Type B pancreatic cell (in vitro differentiated cells): Measurements from ENCODE around the gene SPTBN2. TPM values are rescaled to one million over a fixed set of nuclear protein-coding genes. Genes with fewer than 3 reads are reported as not detected.
"Not testable (repeated sequence)": the region's sequence is repeated elsewhere in the genome, so short reads cannot be mapped to it uniquely, and the experiment has no call there.

Source experiments
- DNase-seq: peaks from one replicate; pipeline ENCODE4 v3.0.0; 2021; ENCODE audit warnings: mixed read lengths; ENCODE audit not compliant: unreplicated experiment; ENCODE audit errors: extremely low spot score
- H3K27ac Mint-ChIP-seq: 2 replicates; pipeline ENCODE4 v1.8.0; 2021; ENCODE audit warnings: mild to moderate bottlenecking, mixed read lengths
- H3K27me3 Mint-ChIP-seq: 2 replicates; pipeline ENCODE4 v1.8.0; 2021; ENCODE audit warnings: mixed read lengths
- H3K36me3 Mint-ChIP-seq: 2 replicates; pipeline ENCODE4 v1.8.0; 2021; ENCODE audit warnings: mixed read lengths
- H3K4me1 Mint-ChIP-seq: one replicate; pipeline ENCODE4 v1.8.0; 2021; ENCODE audit warnings: mixed read lengths; ENCODE audit not compliant: unreplicated experiment
- H3K4me3 Mint-ChIP-seq: 2 replicates; pipeline ENCODE4 v1.8.0; 2021; ENCODE audit warnings: mild to moderate bottlenecking, mixed read lengths
- H3K9me3 Mint-ChIP-seq: 2 replicates; pipeline ENCODE4 v1.8.0; 2021; ENCODE audit warnings: mixed read lengths
- total RNA-seq: library from RNA; stranded (reverse); gene quantifications from 2 replicates; pipeline ENCODE4 v1.2.1, GENCODE V29; 2021; ENCODE audit warnings: low replicate concordance
- TF ChIP-seq, protein P1 (sequence below): fragments of 200-600 bp; sonication (generic); conservative IDR thresholded peaks from 2 replicates; pipeline ENCODE4 v1.5.0; 2021; ENCODE audit warnings: antibody characterized with exemption, mild to moderate bottlenecking

Gene SPTBN2
- total RNA-seq, 1 donor from 2014 or later = 56.0 TPM

- Mint-ChIP-seq H3K36me3 (peaks cover 65% of the 10 kb centered on the region), H3K4me1 (peaks cover 31% of the 10 kb centered on the region), H3K27me3 (no peaks in the 10 kb centered on the region), H3K9me3 (no peaks in the 10 kb centered on the region), H3K27ac (no peak overlapping the region), H3K4me3 (no peak overlapping the region)
- TF ChIP-seq, protein P1, sequence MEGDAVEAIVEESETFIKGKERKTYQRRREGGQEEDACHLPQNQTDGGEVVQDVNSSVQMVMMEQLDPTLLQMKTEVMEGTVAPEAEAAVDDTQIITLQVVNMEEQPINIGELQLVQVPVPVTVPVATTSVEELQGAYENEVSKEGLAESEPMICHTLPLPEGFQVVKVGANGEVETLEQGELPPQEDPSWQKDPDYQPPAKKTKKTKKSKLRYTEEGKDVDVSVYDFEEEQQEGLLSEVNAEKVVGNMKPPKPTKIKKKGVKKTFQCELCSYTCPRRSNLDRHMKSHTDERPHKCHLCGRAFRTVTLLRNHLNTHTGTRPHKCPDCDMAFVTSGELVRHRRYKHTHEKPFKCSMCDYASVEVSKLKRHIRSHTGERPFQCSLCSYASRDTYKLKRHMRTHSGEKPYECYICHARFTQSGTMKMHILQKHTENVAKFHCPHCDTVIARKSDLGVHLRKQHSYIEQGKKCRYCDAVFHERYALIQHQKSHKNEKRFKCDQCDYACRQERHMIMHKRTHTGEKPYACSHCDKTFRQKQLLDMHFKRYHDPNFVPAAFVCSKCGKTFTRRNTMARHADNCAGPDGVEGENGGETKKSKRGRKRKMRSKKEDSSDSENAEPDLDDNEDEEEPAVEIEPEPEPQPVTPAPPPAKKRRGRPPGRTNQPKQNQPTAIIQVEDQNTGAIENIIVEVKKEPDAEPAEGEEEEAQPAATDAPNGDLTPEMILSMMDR = no peak
- DNase-seq = no peak
Measured at GRCh38 chr11:66646828-66647227, 82.2 kb downstream of the SPTBN2 start.

DNA sequence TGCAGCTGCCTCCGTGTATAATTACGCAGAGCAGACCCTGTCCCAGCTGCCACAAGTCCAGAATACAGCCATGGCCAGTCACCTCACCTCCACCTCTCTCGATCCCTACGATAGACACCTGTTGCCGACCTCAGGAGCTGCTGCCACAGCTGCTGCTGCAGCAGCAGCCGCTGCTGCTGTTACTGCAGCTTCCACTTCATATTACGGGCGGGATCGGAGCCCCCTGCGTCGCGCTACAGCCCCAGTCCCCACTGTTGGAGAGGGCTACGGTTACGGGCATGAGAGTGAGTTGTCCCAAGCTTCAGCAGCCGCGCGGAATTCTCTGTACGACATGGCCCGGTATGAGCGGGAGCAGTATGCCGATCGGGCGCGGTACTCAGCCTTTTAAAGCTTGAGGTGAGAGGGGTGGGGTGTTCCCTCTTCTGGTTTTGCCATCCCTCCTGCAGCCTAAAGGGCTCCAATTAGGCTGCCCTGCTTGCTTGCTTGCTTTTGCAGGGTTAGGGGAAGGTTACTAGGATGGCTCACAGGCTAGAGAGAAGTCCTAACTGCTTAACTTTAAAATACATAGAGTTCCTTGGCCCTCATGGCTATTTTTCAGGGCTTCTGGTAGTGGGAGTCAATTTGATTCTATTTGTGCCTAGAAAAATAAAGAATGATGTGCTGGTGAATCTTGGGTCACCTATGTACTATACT lies 85.1 kb downstream of the SPTBN2 start:
- DNase-seq = no peak
- H3K9me3 Mint-ChIP-seq = no peaks in the 10 kb centered on the region
- TF ChIP-seq, protein P1 = no peak
- peaks cover 48% of the 10 kb centered on the region for H3K4me1 Mint-ChIP-seq
- peaks cover 71% of the 10 kb centered on the region for H3K36me3 Mint-ChIP-seq
- peak overlapping the region; percentile 99 for H3K4me3 Mint-ChIP-seq
- no peak overlapping the region for H3K27ac Mint-ChIP-seq
- H3K27me3 Mint-ChIP-seq = no peaks in the 10 kb centered on the region

GRCh38 chr11:66641834-66642233 lies 87.2 kb downstream of the SPTBN2 start:
- H3K4me1 Mint-ChIP-seq = peaks cover 59% of the 10 kb centered on the region

DNA sequence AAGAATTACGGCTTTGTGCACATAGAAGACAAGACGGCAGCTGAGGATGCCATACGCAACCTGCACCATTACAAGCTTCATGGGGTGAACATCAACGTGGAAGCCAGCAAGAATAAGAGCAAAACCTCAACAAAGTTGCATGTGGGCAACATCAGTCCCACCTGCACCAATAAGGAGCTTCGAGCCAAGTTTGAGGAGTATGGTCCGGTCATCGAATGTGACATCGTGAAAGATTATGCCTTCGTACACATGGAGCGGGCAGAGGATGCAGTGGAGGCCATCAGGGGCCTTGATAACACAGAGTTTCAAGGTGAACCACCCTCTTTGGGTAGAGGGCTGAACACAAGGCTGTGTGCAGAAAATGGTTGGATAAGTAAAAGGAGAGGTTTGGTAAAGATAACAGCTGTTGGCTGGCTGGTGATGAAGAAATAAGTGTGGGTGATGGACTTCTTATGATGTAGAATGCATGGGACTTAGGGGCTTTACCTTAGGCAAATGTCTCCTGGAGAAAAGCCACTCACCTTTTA lies 89.1 kb downstream of the SPTBN2 start:
- not testable (repeated sequence) for H3K27me3 Mint-ChIP-seq, DNase-seq, H3K9me3 Mint-ChIP-seq
- peak overlapping the region; percentile 99 for H3K27ac Mint-ChIP-seq
- peak overlapping the region; percentile 99 for H3K4me3 Mint-ChIP-seq
- H3K4me1 Mint-ChIP-seq = peaks cover 54% of the 10 kb centered on the region
- H3K36me3 Mint-ChIP-seq = peaks cover 46% of the 10 kb centered on the region

More at GRCh38 chr11:66641834-66642233, 87.2 kb downstream of the SPTBN2 start:
- Mint-ChIP-seq H3K9me3 (no peaks in the 10 kb centered on the region), H3K4me3 (peak overlapping the region; percentile 99), H3K36me3 (peaks cover 61% of the 10 kb centered on the region), H3K27me3 (no peaks in the 10 kb centered on the region), H3K27ac (peak overlapping the region; percentile 5)
- no peak for DNase-seq
- TF ChIP-seq, protein P1 = no peak

GRCh38 chr11:66639066-66639813 lies 89.8 kb downstream of the SPTBN2 start:
- H3K4me1 Mint-ChIP-seq = peaks cover 52% of the 10 kb centered on the region
- TF ChIP-seq, protein P1 = peak; percentile 45

More at GRCh38 chr11:66639066-66639813, 89.8 kb downstream of the SPTBN2 start:
- Mint-ChIP-seq H3K4me3 (peak overlapping the region; percentile 99), H3K9me3 (no peaks in the 10 kb centered on the region), H3K27ac (peak overlapping the region; percentile 99), H3K36me3 (peaks cover 46% of the 10 kb centered on the region), H3K27me3 (no peaks in the 10 kb centered on the region)
- DNase-seq = no peak
